NCI-H460 (cell line): Measurements from ENCODE around the gene TSPEAR. TPM values are rescaled to one million over a fixed set of nuclear protein-coding genes. Genes with fewer than 3 reads are reported as not detected.
"Not testable (repeated sequence)": the region's sequence is repeated elsewhere in the genome, so short reads cannot be mapped to it uniquely, and the experiment has no call there.

Experiments
- DNase-seq: peaks from one replicate; pipeline ENCODE4 v3.0.0-alpha.2; 2016; ENCODE audit warnings: low read depth; ENCODE audit errors: extremely low read depth
- total RNA-seq: library from RNA; depleted of rRNA; stranded (reverse); fragments of >200 nt; shearing (Covaris generic); gene quantifications from 2 replicates; pipeline ENCODE4 v1.2.3, GENCODE V29; 2014

Gene TSPEAR
- total RNA-seq, 1 experiment from 2014 or later, result 0.02 TPM

- not testable (repeated sequence) for DNase-seq
Measured at GRCh38 chr21:44637851-44638348, 73.5 kb downstream of the TSPEAR start.

GRCh38 chr21:44637018-44637850 is 74.1 kb downstream of the TSPEAR start, which contains the start of gene KRTAP10-10:
KRTAP10-10 (plus strand) TSS chr21:44637356; CDS start chr21:44637418, 62 bp downstream.
- DNase-seq, result no peak

- DNase-seq, result no peak
Measured at GRCh38 chr21:44636209-44637017, 75.0 kb downstream of the TSPEAR start.

- no peak for DNase-seq
Measured at GRCh38 chr21:44632067-44632466, 79.3 kb downstream of the TSPEAR start.

- DNase-seq, result no peak
Measured at GRCh38 chr21:44630440-44630839, 80.9 kb downstream of the TSPEAR start.

GRCh38 chr21:44628707-44629391 is 82.5 kb downstream of the TSPEAR start:
- no peak for DNase-seq

GRCh38 chr21:44627831-44628233 is 83.5 kb downstream of the TSPEAR start:
- not testable (repeated sequence) for DNase-seq

GRCh38 chr21:44627181-44627822 is 84.1 kb downstream of the TSPEAR start:
- DNase-seq, result not testable (repeated sequence)

- DNase-seq, result no peak
Measured at GRCh38 chr21:44626673-44627143, 84.7 kb downstream of the TSPEAR start, which contains the start of gene KRTAP10-9. KRTAP10-9 (plus strand) TSS chr21:44627093; CDS start chr21:44627172, 79 bp downstream.

- DNase-seq, result no peak
Measured at GRCh38 chr21:44626262-44626661, 85.1 kb downstream of the TSPEAR start.

- DNase-seq, result no peak
Measured at GRCh38 chr21:44625756-44626155, 85.6 kb downstream of the TSPEAR start.

- DNase-seq, result no peak
Measured at GRCh38 chr21:44623575-44623974, 87.8 kb downstream of the TSPEAR start.

- DNase-seq, result no peak
Measured at GRCh38 chr21:44619886-44620285, 91.5 kb downstream of the TSPEAR start.

- DNase-seq, result no peak
Measured at GRCh38 chr21:44618909-44619308, 92.5 kb downstream of the TSPEAR start.

GRCh38 chr21:44618504-44618903 is 92.9 kb downstream of the TSPEAR start:
- DNase-seq, result no peak

- no peak for DNase-seq
Measured at GRCh38 chr21:44617071-44617501, 94.3 kb downstream of the TSPEAR start.

- DNase-seq, result no peak
Measured at GRCh38 chr21:44616591-44616926, 94.8 kb downstream of the TSPEAR start.

- DNase-seq, result no peak
Measured at GRCh38 chr21:44615911-44616590, 95.3 kb downstream of the TSPEAR start.

GRCh38 chr21:44615466-44615865 is 95.9 kb downstream of the TSPEAR start:
- no peak for DNase-seq
